KG1 (cell line): Measurements from ENCODE around the gene RTN4.

Experiments
- DNase-seq: peaks from one replicate; lab custom pipeline; 2025; lab: John Stamatoyannopoulos, UW

RTN4 gene

GRCh38 chr2:55033921-55034320, 16.3 kb downstream of the RTN4 start:
- DNase-seq, result no peak

GRCh38 chr2:55033076-55033742, 17.0 kb downstream of the RTN4 start:
- DNase-seq, result no peak

- DNase-seq, result no peak
Measured at GRCh38 chr2:55031505-55031904, 18.7 kb downstream of the RTN4 start.

GRCh38 chr2:55030766-55031165, 19.5 kb downstream of the RTN4 start:
- DNase-seq, result no peak

GRCh38 chr2:55029098-55029497, 21.2 kb downstream of the RTN4 start:
- no peak for DNase-seq

- DNase-seq, result no peak
Measured at GRCh38 chr2:55027226-55027625, 23.0 kb downstream of the RTN4 start.

GRCh38 chr2:55026202-55026601, 24.0 kb downstream of the RTN4 start:
- DNase-seq, result no peak

GRCh38 chr2:55025627-55026026, 24.6 kb downstream of the RTN4 start:
- DNase-seq, result no peak

GRCh38 chr2:55025082-55025481, 25.2 kb downstream of the RTN4 start:
- no peak for DNase-seq

GRCh38 chr2:55022476-55022875, 27.8 kb downstream of the RTN4 start:
- DNase-seq, result no peak

- DNase-seq, result peak; percentile 34
Measured at GRCh38 chr2:55019526-55020258, 30.6 kb downstream of the RTN4 start.

GRCh38 chr2:55018619-55019018, 31.6 kb downstream of the RTN4 start:
- DNase-seq, result no peak

- no peak for DNase-seq
Measured at GRCh38 chr2:55017880-55018279, 32.4 kb downstream of the RTN4 start.

GRCh38 chr2:55017428-55017827, 32.8 kb downstream of the RTN4 start:
- DNase-seq, result no peak

- DNase-seq, result no peak
Measured at GRCh38 chr2:55014962-55015939, 35.0 kb downstream of the RTN4 start.

- no peak for DNase-seq
Measured at GRCh38 chr2:55013936-55014335, 36.3 kb downstream of the RTN4 start.

GRCh38 chr2:55012672-55013484, 37.4 kb downstream of the RTN4 start:
- DNase-seq, result no peak

- no peak for DNase-seq
Measured at GRCh38 chr2:55011831-55012671, 38.2 kb downstream of the RTN4 start.

- DNase-seq, result no peak
Measured at GRCh38 chr2:55010915-55011314, 39.3 kb downstream of the RTN4 start.

GRCh38 chr2:55010149-55010591, 40.1 kb downstream of the RTN4 start:
- no peak for DNase-seq
